GM12864 (cell line): ENCODE data around the gene MED12L.

Experiments
- DNase-seq: peaks from one replicate; pipeline ENCODE4 v3.0.0-alpha.2; 2011; ENCODE audit warnings: low read depth
- H3K4me3 ChIP-seq: 2 replicates; pipeline ENCODE4 v1.5.1; 2011; ENCODE audit warnings: mild to moderate bottlenecking, low read depth, low read length, control low read depth
- CTCF ChIP-seq: IDR thresholded peaks from 2 replicates; pipeline ENCODE4 v1.5.1; 2011; ENCODE audit warnings: low read depth, mild to moderate bottlenecking, moderate library complexity, low read length, control low read depth, inconsistent platforms; ENCODE audit errors: missing control alignments

Gene MED12L

DNA sequence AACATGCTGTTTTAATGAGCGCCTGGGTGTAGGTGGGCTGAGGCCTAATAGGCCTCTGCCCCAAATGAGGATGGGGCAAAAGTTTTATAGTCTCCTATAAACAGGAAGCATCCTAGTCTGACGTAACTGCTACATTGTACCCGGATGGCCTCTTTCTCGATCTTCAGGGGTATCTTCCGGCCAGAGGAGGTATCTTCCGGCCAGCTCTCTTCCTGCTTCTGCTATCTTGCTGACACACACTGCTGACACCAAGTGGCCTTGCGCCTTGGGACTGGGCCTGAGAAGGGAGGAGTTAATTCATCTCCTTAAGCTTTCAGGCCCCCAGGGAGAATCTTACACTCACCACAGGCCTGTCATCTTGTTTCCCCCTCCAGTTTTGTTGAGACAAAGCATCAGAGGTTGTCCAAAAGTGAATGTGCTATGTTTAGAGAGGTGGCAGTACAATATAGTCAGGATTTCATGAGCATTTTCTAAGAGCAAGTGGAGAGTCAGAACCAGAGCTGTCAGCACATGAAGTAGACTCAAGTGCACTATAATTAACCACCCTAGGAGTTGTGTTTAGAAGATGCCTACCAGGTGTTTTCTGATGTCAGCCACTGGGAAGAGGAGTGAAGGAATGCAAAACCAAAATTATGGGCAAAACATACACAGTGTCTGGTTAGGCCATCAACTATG lies 391.0 kb downstream of the MED12L start:
- no peak for DNase-seq
- TF ChIP-seq CTCF = no peak
- no peak overlapping the region for H3K4me3 ChIP-seq

DNA sequence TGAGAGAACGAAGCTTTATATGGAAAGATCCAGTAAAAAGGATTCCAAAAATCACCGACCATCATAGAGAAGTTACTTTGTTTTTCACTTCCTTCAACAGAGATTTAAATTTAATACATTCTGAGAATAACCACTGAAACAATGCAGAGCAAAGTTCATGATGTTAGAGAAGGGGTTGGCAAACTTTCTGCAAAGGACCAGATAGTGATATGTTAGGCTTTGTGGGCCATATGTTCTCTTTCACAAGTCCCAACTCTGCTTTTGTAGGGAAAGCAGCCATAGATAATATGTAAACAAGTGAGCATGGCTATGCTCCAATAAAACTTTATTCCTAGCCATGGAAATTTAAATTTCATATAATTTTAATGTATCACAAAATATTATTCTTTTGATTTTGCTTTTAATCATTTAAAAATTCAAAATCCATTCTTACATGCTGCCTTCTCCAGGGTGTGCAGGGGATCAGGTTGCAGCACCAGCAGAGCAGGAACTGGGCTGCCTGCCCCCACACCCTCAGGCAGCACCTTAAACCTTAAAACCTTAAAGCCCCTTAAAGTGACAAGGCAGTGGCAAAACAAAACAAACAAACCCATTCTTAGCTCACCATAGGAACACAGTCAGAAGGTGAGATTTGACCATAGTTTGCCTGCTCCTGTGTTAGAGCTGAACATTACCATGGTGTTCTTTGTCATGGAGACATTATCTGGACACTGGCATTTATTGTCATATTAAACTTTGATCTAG lies 392.3 kb downstream of the MED12L start:
- no peak for DNase-seq
- H3K4me3 ChIP-seq = no peak overlapping the region
- TF ChIP-seq CTCF = no peak

DNA sequence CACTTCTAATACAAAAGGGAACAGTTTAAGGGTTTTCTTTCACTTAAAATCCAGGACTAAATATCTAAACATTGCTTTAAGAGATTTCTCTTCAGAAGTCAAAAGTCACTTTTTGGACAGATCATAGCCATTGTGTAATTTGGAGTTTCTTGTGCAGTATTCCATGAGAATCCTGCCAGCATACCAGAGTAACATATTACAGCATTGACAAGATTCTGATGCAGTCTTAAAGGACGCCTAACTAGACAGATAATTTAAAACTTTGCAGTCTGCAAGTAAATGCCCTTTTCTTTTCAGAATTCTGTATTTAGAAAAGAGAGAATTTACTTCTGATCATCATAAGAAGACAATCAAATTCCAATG lies 392.9 kb downstream of the MED12L start:
- DNase-seq = no peak
- TF ChIP-seq CTCF = no peak

DNA sequence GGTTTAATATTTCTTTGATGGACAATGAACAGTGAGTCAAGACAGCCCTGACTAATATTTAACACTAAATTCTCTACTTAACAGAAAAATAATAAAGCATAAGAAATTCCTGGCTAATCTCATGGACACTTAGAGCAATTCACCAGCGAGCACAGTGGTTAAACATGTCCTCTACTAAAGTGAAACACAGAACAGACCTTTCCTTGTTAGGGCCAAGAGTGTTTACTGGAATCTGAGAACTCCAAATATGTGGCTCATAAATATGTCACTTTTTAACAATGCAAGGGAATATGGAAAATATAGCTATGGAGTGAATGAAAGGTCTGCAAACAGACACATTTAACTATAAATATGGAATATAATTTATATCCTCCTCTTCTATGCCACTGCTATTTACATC lies 394.0 kb downstream of the MED12L start:
- no peak for DNase-seq
- H3K4me3 ChIP-seq = no peak overlapping the region
- no peak for TF ChIP-seq CTCF

More for the DNA sequence above, 392.9 kb downstream of the MED12L start:
- no peak overlapping the region for H3K4me3 ChIP-seq

DNA sequence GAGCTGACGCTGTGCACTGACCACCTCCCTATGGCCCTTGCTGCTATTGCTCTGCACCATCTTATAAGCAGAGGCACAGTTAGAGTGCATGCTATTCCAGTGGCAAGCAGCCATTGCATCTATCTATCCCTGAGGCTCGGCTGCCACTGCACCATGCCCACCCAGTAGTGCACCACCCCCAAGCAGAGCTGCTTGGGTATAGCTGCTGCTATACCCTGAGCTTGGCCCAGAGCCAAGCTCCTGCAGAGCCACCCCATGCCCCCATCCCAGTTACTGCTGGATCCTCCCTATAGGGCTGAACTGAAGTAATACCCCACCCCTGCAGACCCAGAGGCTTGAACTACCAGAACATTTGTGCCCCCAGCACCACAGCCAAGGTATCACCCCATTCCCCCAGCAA lies 395.0 kb downstream of the MED12L start:
- TF ChIP-seq CTCF = no peak
- H3K4me3 ChIP-seq = no peak overlapping the region
- DNase-seq = no peak

DNA sequence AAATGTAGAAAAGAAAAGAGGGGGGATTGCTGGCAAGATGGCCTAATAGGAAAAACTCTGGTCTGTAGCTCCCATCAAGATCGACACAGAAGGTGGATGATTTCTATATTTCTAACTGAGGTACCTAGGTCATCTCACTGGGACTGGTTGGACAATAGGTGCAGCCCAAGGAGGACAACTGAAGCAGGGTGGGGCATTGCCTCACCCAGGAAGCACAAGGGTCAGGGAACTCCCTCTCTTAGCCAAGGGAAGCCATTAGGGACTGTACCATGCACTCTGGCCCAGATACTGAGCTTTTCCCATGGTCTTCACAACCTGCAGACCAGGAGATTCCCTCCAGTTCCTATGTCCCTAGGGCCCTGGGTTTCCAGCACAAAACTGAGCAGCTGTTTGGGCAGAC lies 398.0 kb downstream of the MED12L start:
- no peak for DNase-seq
- TF ChIP-seq CTCF = no peak
- no peak overlapping the region for H3K4me3 ChIP-seq
